ENCODE measurements around the gene MPG. TPM values are rescaled to one million over a fixed set of nuclear protein-coding genes. Genes with fewer than 3 reads are reported as not detected.
A peak's percentile ranks its signal among the peaks of the same experiment; 100 is the strongest.
"Not testable (repeated sequence)": the region's sequence is repeated elsewhere in the genome, so short reads cannot be mapped to it uniquely, and the experiment has no call there.

MPG gene
- total RNA-seq, 1 experiment from 2014 or later, result 258 TPM

- no peak for DNase-seq
- H3K36me3 ChIP-seq, result peaks cover 56% of the 10 kb centered on the region
- no peaks in the 10 kb centered on the region for H3K9me3 ChIP-seq
- no peak overlapping the region for H3K4me3 ChIP-seq
- no peaks in the 10 kb centered on the region for H3K27me3 ChIP-seq
These were observed 33.4 kb upstream of the MPG start for GRCh38 chr16:44655-45054.

- no peak for DNase-seq
- Histone ChIP-seq H3K36me3 (peaks cover 64% of the 10 kb centered on the region), H3K9me3 (no peaks in the 10 kb centered on the region), H3K4me3 (no peak overlapping the region), H3K27me3 (no peaks in the 10 kb centered on the region)
These were observed 32.6 kb upstream of the MPG start for GRCh38 chr16:45454-45853.

DNA sequence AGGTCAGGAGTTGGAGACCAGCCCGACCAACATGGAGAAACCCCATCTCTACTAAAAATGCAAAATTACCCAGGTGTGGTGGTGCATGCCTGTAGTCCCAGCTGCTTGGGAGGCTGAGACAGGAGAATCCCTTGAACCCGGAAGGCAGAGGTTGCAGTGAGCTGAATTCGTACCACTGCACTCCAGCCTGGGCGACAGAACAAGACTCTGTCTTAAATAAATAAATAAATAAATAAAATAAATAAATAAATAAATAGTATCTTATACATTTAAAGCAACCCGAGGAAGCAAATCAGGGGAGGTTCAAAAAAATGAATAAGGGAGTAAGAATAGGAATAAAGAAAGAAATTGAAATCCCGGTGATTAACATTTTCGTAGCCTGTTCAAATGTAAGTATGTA, 31.5 kb upstream of the MPG start:
- not testable (repeated sequence) for H3K9me3 ChIP-seq, H3K4me3 ChIP-seq, DNase-seq, H3K27me3 ChIP-seq
- peaks cover 74% of the 10 kb centered on the region for H3K36me3 ChIP-seq

DNA sequence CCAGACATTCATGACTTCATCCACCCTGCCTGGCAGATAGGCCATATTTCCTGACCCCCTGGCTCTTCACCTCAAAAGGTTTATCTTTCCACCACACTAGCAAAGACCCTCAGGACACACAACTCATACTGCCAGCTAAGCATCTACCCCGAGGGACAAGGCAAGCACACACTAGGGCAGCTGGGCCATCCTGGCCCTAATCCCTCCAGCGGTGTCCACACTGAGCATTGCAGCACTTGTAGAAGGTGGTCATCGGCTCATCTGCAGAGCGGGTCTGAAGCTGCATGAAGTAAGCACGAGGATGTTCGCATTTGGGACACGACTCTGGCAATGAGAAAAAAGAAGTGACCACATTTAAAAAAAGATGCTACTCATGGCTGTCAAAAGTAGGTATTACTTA, 30.8 kb upstream of the MPG start:
- DNase-seq, result no peak

DNA sequence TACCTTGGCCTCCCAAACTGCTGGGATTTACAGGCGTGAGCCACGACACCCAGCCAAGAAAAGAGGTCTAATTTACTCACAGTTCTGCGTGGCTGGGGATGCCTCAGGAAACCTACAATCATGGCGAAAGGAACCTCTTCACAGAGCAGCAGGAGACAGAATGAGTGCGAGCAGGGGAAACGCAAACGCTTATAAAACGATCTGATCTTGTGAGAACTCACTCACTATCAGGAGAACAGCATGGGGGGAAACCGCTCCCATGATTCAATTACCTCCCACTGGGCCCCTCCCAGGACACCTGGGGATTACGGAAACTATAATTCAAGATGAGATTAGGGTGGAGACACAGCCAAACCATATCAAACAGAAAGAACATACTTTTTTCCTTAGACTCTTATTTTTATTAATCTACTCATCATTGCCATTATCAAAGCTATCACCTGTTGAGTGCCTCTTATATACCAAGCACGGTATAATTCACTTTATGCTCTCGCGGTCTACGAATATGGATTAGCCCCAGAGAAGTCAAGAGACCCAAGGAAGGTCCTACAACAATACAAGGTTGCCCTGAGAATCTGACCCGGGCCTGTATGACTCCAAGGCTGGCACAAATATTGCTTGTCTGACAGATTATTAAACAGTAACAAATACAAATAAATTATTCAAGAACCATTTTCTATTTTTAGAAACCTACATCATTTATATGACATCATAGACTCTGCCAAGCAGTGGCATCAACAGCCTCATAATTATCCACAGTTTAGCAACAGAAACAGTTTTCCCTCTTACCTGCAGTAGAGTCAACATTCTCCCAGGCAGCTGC, 27.0 kb upstream of the MPG start:
- Histone ChIP-seq H3K27me3 (no peaks in the 10 kb centered on the region), H3K36me3 (peaks cover 49% of the 10 kb centered on the region), H3K4me3 (no peak overlapping the region), H3K9me3 (no peaks in the 10 kb centered on the region)
- no peak for DNase-seq

More for the DNA sequence above, 30.8 kb upstream of the MPG start:
- no peaks in the 10 kb centered on the region for H3K9me3 ChIP-seq
- no peak overlapping the region for H3K4me3 ChIP-seq
- H3K36me3 ChIP-seq, result peaks cover 71% of the 10 kb centered on the region
- no peaks in the 10 kb centered on the region for H3K27me3 ChIP-seq

- peak; percentile 100 for DNase-seq
- H3K9me3 ChIP-seq, result no peaks in the 10 kb centered on the region
- H3K4me3 ChIP-seq, result peak within 1 kb of the TSS; percentile 83
- H3K36me3 ChIP-seq, result peaks cover 54% of the 10 kb centered on the region
- H3K27me3 ChIP-seq, result no peaks in the 10 kb centered on the region
These were observed 24.4 kb upstream of the MPG start, which contains the start of the genes POLR3K and SNRNP25 for GRCh38 chr16:53346-54236. TSS of gene POLR3K (minus strand) at chr16:53608. CDS start at chr16:53586, 22 bp downstream. TSS of gene SNRNP25 (plus strand) at chr16:53828. CDS start at chr16:54017, 189 bp downstream.

DNA sequence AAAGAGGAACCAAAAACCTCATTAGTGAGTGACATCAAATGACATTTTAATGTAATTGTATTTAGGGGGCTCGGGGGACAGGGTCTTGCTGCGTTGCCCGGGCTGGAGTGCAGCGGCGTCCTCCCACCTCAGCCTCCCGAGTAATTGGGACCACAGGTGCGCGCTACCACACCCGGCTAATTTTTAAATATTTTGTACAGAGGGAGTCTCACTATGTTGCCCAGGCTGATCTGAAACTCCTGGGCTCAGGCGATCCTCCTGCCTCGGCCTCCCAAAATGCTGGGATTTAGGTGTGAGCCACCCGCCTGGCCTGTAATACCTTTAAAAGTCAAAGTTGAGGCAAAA, 23.8 kb upstream of the MPG start:
- H3K27me3 ChIP-seq, result no peaks in the 10 kb centered on the region
- no peak for DNase-seq
- no peaks in the 10 kb centered on the region for H3K9me3 ChIP-seq
- H3K4me3 ChIP-seq, result peak overlapping the region; percentile 83
- peaks cover 61% of the 10 kb centered on the region for H3K36me3 ChIP-seq

GRCh38 chr16:55571-56136, 22.4 kb upstream of the MPG start:
- peaks cover 59% of the 10 kb centered on the region for H3K36me3 ChIP-seq
- H3K4me3 ChIP-seq, result no peak overlapping the region
- DNase-seq, result no peak
- H3K9me3 ChIP-seq, result no peaks in the 10 kb centered on the region
- H3K27me3 ChIP-seq, result no peaks in the 10 kb centered on the region

- DNase-seq, result no peak
- Histone ChIP-seq H3K27me3 (no peaks in the 10 kb centered on the region), H3K4me3 (no peak overlapping the region), H3K9me3 (no peaks in the 10 kb centered on the region), H3K36me3 (peaks cover 55% of the 10 kb centered on the region)
These were observed 21.6 kb upstream of the MPG start for GRCh38 chr16:56231-56927.

DNA sequence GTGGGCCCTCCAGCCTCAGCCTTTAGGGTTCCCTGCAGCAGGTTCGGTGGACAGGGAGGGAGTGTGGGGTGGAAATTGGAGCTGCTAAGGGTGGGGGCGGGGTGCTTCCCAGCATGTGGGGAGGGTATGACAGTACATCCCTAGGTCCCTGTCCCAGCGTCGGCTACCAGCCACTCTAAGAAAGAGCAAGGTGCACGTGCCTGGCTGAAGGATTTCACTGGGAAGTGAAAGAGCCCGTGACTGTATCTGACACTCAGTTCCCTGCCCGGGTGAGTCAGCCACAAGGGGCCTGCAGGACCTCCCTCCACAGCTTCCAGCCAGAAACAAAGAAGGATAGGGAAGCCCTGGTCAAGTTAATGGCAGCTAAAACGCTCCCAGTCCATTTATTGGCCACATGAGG, 20.3 kb upstream of the MPG start:
- H3K4me3 ChIP-seq, result no peak overlapping the region
- no peak for DNase-seq
- H3K36me3 ChIP-seq, result peaks cover 49% of the 10 kb centered on the region
- H3K27me3 ChIP-seq, result no peaks in the 10 kb centered on the region
- H3K9me3 ChIP-seq, result no peaks in the 10 kb centered on the region

- Histone ChIP-seq H3K27me3 (no peaks in the 10 kb centered on the region), H3K9me3 (no peaks in the 10 kb centered on the region), H3K4me3 (no peak overlapping the region), H3K36me3 (peaks cover 59% of the 10 kb centered on the region)
- DNase-seq, result no peak
These were observed 19.3 kb upstream of the MPG start for GRCh38 chr16:58491-59439.

DNA sequence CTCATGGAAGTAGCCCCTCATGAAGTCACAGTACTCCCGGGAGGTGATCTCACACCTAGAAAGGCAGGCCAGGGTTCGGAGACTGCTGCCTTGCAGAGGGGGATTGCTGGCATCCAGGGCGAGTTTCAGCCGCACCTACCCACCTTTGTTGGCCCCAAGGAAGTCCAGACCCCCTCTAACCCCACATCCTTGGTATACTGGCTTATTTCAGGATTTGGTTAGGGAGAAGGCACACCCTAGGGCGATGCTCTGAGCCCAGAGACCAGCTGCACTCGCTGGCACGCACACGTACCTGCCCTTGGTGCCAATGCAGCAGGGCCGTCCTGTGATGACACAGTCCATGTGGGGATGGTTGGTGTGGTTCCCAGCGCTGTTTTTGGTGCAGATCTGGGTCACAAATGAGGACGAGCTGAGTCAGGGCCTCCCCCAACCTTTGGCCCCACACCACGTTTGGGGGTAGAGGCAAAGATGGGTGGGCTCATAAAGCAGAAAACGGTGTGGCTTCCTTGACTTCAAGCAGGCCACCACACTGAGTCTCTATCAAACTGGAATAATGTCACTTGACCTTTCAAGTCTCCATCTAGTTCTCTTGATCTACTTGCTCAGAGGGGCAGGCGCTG, 18.5 kb upstream of the MPG start:
- Histone ChIP-seq H3K36me3 (peaks cover 67% of the 10 kb centered on the region), H3K27me3 (no peaks in the 10 kb centered on the region), H3K9me3 (no peaks in the 10 kb centered on the region), H3K4me3 (no peak overlapping the region)
- no peak for DNase-seq

- H3K4me3 ChIP-seq, result no peak overlapping the region
- no peaks in the 10 kb centered on the region for H3K27me3 ChIP-seq
- no peak for DNase-seq
- peaks cover 66% of the 10 kb centered on the region for H3K36me3 ChIP-seq
- H3K9me3 ChIP-seq, result no peaks in the 10 kb centered on the region
These were observed 17.9 kb upstream of the MPG start for GRCh38 chr16:60166-60565.

- Histone ChIP-seq H3K4me3 (no peak overlapping the region), H3K27me3 (no peaks in the 10 kb centered on the region), H3K36me3 (peaks cover 57% of the 10 kb centered on the region), H3K9me3 (no peaks in the 10 kb centered on the region)
- no peak for DNase-seq
These were observed 16.8 kb upstream of the MPG start for GRCh38 chr16:60929-61878.

Measured in MG63 (cell line).